GM21723 (cell line): Measurements from ENCODE around the gene TMPRSS9.
A peak's percentile ranks its signal among the peaks of the same experiment; 100 is the strongest.

Experiments used
- ATAC-seq: cut with Tn5 transposase; IDR thresholded peaks from one replicate; pipeline ENCODE4 v1.9.1; 2021; ENCODE audit warnings: mild to moderate bottlenecking, moderate library complexity; ENCODE audit not compliant: unreplicated experiment

The TMPRSS9 gene

DNA sequence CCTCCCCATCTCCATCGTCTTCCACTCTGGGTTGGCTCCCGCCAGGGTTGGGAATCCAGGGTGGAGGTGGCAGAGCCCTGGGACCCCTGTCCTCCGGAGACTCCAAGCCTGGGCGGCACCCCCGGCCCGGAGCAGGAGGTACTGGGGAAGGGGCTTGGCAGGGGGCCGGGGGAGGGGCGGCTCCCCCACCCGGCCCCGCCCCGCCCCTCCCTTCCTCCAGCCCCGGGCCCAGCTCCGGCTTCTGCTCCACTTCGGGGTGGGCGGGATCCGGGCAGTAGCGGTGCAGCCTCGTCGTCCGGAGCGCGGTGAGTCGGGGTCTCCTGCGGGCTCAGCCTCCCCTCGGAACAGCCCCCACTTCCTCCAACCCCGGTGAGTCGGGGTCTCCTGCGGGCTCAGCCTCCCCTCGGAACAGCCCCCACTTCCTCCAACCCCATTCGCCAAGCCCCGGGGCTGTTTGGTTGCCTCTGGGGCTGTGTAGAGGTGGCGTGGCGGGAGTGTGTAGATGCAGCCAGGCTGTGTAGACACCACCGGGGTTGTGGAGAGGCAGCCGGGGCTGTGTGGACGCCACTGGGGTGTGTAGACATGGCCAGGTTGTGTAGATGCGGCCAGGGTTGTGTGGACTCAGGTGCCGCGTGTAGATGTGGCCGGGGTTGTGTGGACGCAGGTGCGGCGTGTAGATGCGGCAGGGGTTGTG is at the start of gene TMPRSS9:
Gene TMPRSS9 (plus strand): TSS at position 274 of the 694 bp plus-strand sequence. CDS start 29,521 bp downstream, outside the sequence.
- ATAC-seq, result no peak

DNA sequence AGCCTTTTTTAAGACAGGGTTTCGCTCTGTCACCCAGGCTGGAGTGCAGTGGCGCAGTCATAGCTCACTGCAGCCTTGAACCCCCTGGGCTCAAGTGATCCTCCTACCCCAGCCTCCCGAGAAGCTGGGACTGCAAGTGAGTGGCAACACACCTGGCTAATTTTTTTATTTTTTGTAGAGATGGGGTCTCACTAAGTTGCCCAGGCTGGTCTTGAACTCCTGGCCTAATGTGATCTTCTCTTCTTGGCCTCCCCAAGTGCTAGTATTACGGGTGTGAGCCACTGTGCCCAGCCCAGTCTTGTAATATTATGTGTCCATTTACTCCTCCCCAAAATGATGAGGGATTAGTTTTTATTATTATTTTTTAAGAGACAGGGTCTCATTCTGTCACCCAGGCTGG is 49.0 kb upstream of the TMPRSS9 start:
- ATAC-seq, result no peak

DNA sequence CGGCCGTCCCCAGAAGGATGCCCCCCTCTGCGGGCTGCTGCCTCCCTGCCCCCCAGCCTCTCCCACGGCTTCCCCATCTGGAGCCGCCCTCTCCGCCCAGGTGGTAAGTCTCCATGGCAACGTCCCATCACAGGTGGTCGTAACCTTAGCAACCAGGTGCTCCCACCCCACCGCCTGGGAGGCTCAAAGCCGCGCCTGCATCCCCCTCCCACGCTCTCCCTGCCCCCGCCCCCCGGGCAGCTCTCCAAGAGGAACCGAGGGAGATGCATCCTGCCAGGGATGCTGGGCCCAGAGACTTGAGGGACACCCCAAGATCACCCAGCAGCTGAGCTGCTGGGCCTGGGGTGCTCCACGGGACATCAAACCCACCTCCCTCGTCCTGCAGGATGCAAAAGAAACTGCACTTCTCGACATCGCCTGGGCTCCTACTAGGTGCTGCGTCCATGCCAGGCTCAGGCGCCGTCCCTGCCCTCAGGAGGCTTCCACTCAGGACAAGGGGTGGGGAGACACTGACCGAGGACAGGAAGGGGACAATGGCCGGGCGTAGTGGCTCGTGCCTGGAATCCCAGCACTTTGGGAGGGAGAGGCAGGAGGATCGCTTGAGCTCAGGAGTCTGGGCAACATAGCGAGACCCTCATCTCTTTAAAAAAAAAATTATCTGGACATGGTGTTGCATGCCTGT is 47.1 kb upstream of the TMPRSS9 start:
- ATAC-seq, result no peak

DNA sequence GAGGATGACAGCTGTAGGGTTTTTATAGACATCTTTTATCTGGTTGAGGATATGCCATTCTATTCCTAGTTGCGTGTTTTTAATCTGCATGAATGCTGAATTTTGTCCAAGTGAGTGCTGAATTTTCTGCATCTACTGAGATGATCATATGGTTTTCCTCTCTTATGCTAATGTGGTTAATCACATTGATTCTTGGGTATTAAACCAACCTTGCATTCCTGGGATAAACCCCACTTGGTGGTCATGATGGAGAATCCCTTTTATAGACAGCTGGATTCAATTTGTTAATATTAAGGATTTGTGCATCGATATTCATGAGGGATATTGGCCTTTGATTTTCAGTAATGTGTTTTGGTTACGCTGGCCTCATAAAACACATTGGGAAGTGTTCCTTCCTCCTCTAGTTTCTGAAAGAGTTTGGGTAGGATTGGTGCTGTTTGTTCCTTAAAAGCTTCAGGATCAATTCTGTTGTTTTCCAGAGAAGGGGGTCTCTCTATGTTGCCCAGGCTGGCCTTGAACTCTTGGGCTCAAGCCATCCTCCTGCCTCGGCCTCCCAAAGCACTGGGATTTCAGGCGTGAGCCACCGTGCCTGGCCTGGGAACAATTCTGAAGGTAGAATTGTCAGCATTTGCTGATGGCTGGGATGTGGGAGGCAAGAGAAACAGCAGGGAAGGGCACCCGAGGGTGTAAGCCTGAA is 44.8 kb upstream of the TMPRSS9 start:
- ATAC-seq, result no peak

DNA sequence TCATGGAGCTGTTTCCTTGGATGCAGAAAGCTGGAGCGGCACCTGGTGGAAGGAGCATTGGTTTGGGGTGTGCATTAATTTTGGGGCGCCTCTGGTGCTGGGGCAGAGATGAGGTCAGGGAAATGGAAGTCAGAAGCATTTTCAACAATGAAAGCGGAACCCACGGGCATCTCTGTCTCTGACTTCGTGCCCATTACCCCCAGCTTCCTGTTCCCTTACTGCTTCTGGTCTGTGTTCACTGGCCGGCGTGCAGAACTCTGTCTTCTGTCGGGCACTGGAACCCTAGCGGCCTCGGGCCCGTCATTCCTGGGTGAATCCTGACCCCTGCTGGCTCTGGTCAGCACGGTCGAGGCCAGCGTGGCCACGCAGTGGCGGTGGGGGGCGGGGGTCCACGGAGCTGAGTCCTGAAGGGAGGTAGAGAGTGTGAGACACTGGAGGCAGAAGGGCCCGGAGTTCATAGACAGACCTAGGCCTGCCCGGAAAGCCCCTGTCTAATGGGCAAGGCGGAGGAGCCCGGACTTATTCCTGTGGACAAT is 44.2 kb upstream of the TMPRSS9 start:
- ATAC-seq, result no peak

DNA sequence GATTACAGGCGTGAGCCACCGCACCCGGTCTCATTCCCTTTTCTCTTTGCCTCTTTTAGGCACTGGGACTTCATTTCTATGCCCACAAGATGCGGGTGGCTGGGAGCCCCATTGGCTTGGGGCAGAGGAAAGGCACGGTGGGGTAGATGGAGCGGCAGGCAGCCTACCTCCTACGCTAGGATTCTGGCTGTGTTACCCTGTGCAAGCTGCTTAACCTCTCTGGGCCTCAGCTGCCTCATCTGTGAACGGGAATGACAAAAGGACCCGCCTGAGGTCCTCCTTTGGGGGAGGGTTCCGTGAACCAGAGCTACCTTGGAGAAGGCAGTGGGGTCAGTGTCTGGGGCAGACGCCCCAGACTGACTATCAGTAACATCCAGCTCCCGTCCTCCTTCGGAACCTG is 42.8 kb upstream of the TMPRSS9 start:
- ATAC-seq, result no peak

DNA sequence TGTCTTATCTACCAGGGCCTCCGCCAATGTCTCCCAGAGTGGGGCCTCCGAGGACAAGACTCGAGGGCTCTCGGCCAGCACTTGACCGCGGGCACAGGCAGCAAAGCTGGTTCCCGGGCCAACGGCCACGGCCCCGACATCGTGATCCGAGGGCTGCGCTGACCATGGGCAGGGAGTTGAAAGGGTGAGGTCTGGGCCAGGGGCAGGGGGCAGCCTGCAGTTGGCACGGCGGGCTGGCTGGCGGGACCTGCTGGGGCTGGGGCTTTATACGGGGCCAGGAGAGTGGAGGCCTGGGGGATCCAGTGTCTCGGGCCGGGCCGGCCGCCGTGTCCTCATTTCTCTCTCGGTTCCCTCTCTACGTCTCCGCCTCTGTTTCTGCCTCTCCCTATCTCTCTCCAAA is 42.3 kb upstream of the TMPRSS9 start:
- no peak for ATAC-seq

DNA sequence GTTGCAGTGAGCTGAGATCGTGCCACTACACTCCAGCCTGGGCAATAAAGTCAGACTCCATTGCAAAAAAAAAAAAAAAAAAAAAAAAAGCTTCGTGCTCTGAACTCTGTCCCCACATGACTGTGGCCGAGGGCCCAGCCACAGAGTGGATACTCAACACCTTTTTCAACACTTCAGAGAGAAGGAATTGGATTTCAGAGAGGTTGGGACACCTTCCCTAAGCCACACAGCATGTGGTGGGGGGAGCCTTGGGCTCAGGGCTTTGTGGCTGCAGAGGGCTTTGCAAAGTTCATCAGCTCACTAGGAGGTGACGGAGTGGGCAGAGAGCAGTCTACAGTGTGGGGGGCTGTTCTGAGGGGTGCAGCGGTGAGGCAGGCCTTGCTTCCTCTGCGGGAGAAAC is 41.1 kb upstream of the TMPRSS9 start:
- no peak for ATAC-seq

DNA sequence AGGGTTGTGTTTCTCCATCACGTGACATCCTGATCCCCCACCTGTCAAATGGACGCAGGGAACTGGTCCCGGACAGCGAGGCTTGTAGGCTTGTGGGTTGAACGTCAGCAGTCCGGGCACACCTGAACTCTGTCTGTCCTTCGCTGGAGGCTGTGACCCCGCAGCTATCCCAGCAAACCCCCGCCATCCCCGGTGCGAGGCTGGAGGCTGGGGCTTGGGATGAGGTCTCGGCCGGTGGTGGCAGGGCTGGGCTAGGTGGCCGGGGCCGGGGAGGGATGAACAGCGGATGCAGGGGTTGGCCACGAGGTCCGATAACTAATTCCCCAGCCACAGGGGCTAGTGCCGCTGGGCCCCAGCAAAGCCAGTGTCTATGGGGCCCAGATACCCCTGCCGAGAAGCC is 40.5 kb upstream of the TMPRSS9 start:
- ATAC-seq, result no peak

DNA sequence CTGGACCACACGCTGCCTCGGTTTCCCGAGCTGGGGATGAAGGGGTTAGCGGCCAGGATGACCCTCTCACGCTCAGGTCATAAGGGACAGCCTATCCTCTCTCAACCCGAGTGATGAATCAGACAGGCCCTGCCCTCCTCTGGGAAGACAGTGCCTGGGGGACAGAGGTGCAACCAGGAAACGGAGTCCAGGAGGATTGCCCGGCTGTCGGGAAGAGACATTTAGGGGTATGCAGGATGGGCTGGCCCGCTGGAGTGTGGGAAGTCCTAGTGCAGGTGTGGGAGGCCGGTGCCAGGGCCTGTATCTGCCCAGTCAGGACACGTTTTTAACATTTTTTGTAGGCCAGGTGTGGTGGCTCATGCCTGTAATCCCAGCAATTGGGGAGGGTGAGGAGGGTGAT is 40.0 kb upstream of the TMPRSS9 start:
- ATAC-seq, result no peak

DNA sequence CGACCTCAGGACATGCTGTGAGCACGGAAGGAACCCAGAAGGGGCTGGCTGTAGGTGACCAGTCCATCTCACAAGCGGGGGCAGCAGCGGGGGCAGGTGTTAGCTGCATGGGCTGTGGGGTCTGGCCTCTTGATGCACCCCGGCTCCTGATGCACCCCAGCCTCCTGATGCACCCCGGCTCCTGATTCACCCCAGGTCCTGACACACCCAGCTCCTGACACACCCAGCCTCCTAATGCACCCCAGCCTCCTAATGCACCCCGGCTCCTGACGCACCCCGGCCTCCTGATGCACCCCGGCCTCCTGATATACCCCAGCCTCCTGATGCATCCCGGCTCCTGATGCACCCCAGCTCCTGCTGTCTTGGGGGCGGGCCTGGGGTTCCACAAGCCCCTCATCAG is 39.1 kb upstream of the TMPRSS9 start:
- ATAC-seq, result no peak

DNA sequence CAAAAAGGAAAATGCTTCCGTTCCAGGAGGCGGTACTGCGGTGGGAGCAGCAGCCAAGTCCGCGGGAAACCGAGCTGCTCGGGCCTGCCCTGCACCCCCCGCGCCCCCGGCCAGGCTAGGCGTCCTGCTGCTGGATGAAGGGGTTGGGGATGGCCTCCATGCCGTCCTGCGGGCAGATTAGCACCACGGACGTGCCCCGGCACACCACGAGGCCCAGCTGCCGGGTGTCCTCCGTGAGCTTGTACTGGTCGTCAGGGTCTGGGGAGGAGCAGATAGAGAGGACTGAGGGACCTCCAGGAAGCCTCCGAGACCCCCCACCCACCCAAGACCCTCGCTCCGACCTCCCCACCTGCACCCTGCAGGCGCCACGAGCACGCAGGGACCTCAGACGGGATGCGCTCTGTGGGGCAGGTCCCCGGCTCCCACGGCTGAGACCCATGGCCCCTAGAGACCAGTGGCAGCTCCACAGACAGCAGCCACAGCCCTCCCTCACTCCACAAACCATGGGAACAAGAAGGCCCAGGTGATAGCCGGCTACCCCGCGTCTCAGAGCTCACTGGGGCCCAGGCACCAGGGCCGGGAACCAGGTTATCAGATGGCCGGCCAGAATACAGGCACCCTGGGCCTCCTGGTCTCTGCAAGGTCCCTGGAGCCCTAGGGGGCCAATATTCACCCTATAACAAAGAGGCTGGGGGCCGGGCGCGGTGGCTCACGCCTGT is 38.3 kb upstream of the TMPRSS9 start:
- ATAC-seq, result no peak

DNA sequence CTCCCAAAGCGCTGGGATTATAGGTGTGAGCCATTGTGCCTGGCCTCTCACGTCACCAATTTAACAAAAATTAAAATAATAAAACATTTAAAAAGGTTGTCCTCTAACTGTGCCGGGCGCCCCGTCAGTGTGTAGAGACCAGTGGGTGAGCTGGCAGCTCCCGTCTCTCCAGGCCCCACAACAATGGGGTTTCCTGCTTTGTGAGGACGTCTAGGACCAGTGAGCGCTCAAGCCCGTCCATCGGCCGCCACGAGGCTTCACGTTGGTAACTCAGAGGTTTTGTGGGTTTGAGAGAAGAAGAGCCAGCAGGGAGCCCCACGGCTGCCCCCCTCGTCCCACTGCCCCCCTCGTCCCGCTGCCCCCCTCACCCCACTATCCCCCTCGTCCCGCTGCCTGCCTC is 36.4 kb upstream of the TMPRSS9 start:
- ATAC-seq, result no peak

DNA sequence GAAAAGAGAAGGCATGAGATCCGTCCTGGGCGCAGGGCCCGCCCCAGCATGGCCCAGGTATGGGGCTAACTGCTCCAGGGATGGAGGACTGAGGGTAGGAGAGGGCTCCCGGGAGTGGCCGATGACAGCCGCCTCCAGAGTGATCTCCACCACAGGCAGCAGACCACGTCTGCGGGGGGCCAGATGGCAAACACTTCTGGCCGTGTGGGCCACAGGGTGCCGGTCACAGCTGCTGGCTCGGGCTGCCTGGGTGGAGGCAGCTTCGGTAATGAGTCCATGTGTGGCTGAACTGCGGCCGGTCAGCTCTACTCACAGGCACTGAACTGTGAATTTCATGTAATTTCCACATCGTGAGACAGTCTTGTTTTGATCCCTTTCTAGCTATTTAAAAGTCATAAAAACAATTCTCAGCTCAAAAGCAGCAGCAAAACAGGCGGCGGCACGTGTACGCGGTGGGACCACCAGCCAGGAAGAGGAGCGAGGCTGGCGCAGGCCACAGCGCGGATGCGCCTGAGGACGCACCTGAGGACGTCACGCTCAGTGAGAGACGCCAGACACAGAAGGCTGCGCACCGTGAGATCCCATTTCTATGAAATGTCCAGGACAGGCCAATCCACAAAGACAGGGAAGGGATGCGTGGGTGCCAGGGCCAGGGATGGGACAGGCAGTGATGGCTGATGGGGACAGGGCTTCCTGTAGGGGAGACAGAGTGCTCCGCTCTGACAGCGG is 35.7 kb upstream of the TMPRSS9 start:
- ATAC-seq, result no peak

DNA sequence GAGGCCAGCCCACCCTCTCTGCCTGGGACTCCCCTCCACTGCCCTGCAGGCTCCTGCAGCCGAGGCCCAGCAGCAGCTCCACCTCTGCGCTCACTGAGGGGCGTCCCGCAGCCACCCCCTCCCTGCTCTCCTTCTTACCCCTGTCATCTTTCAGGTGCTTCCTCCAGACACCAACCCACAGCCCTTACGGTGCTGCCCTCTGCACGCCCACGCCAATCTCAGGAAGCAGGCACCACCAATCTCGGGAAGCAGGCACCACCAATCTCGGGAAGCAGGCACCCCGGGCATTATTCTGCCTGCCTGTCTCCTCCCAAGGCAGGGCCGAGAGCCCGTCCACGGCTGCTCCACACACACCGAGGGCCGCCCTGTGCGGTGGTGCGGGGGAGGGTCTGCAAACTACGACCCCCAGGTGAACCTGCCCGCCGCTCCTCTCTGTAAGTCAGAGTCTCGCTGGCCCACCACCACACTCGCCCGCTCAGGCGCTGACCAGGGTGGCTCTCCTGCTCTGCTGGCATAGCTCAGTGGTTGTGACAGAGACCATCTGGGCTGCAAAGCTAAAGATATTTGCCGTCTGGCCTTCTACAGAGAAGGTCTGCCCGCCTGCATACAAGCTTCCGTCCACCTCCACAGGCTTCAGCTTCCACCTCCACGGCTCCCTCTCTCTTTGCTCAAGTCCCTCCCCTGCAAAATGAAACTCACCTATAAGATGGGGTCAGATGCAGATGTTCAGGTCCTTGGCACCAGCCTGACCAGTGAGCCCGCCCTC is 34.6 kb upstream of the TMPRSS9 start:
- ATAC-seq, result no peak

DNA sequence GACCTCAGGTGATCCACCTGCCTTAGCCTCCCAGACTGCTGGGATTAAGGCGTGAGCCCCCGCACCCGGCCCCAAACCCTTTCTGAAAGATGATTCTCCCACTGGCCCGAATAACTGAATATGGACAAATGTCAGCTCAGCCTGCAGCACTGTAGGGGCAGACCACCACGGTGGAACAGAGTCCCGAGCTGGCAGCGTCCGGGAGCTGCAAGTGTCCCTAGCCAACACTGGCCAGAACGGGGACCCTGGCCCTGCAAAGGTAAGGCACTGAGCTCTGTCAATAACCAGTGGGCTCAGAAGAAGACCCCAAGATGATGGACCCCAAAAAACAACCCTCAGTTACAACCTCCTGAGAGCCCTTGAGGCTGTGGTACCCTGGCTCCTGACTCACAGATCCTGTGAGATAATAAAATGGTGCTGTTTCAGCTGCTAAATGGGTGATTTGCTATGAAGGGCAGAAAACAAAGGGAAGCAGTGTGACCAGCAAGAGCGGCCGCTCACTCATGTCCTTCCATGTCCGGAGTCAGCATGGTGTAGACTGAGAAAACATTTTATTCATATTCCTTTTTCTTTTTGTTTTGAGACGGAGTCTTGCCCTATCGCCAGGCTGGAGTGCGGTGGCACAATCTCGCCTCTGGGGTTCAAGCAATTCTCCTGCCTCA is 33.2 kb upstream of the TMPRSS9 start:
- no peak for ATAC-seq

DNA sequence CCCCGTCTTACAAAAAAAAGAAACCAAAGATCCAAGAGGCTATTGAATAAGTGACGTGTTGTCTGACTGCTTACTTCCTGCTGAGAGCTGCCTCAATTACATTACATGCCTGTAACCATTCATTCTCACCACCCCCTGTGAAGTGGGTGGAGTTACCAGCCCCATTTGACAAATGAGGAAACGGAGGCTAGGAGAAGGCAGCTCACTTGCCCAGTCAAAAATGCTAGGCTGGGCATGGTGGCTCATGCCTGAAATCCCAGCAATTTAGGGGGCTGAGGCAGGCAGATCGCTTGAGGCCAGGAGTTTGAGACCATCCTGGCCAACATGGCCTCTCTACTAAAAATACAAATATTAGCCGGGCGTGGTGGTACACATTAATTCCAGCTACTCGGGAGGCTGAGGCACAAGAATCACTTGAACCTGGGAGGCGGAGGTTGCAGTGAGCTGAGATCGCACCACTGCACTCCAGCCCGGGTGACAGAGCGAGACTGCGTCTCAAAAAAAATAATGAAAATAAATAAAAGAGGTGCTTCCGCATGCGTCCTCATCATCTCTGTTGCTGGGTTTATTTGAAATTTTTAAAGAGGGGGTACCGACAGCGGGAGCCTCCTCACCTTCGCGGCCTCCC is 32.2 kb upstream of the TMPRSS9 start:
- no peak for ATAC-seq

DNA sequence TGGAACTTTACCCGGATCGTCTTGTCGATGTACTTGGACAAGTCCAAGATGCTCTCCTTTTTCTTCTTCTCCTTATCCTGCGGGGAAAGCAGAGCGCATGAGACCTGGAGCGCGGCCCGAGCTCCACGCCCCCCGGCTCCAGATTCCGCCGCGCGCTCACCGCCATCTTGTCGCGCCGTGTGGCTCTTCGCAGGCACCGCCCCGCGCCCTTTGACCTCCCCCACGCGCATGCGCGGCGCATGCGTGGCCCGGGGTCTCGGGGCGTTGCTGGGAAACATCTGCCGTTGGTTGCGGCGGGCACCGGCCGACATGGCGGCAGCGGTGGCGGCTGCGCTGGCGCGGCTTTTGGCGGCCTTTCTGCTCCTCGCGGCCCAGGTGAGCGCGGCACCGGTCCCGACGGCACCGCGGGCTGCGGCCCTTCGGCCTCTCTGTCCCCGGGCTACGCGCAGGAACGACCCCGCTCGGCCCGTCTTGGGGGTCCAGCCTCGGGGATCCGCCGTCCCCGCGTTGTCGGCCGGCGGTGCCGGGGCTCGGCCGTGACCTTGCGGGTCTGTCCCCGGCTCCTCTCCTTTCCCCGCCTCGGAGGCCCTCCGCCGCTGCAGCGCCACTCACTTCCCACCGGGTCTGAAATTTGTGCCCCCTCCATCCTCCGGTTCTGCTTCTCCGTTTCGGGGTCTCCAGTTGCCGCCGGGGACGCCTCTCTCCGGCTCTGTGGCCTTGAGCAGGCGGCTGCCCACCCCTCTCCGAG is 31.5 kb upstream of the TMPRSS9 start, which contains the start of the genes LSM7 and SPPL2B:
Gene LSM7 (minus strand): TSS at position 186 of the 748 bp plus-strand sequence. CDS start 20 bp downstream, at position 166.
Gene SPPL2B (plus strand): TSS at position 284 of the 748 bp plus-strand sequence. CDS start 26 bp downstream, at position 310.
- ATAC-seq, result peak; percentile 47
